ENCODE results near the gene RIPK1. TPM values are rescaled to one million over a fixed set of nuclear protein-coding genes. Genes with fewer than 3 reads are reported as not detected.
A peak's percentile ranks its signal among the peaks of the same experiment; 100 is the strongest.

The RIPK1 gene
- total and polyA plus RNA-seq, 9 of the 15 experiments (the other 6 are each of a cell fraction or from before 2014, with no cell fraction given), result 3.8 to 24.9 (median 17.7) TPM

DNA sequence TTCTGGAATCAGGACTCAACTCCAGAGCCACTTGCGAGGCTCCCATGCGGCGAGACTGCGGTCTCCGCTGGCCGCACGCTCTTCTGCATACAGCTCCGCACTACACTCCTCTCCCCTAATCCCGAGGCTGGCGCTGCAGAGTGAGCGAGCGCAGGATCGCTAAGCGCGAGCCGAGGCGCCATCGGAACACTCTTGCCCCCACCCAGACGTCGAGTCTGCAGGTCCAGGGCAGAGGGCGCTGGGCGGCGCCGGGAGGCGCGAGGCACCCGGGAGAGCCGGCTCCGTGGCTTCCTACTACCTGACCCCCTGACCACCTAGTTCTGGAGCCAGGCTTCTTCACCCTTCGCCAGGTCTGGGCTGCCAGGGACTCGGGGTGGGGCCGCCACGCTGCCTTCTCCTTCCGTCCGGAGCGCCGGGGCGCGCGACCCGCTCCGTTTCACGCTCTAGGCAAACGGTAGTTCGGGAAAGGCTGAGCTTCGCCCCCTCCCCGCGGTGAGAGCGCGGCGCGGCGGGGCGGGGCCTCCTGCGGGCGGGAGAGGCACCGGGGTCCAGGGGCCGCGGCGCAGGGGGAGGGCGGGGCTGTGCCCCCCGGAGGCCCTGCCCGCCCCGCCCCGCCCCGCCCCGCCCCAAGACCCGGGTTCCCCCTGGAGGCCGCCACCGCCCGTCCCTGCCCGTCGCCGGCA is 94.4 kb downstream of the RIPK1 start (continued):
- TF ChIP-seq ETV1 (tag; conservative IDR thresholded peaks at IDR 0.05; ENCODE audit: low read depth) (peak; percentile 35), YBX1 (IDR thresholded peaks at IDR 0.05) (no peak), CTBP1 (IDR thresholded peaks at IDR 0.05; ENCODE audit: borderline replicate concordance) (peak; percentile 80), LARP7 (IDR thresholded peaks at IDR 0.05) (0 out of 2 replicates have a peak, but pooled peaks have one; percentile 61), MYNN (IDR thresholded peaks at IDR 0.05) (peak; percentile 63; the same call in 1 of the 2 replicates), MYNN (CRISPR knock-in tag; IDR thresholded peaks at IDR 0.05) (no peak), MAFF (IDR thresholded peaks at IDR 0.05; ENCODE audit: low read length) (no peak), ZNF444 (CRISPR knock-in tag; IDR thresholded peaks at IDR 0.05) (no peak), ETS2 (tag; IDR thresholded peaks at IDR 0.05; ENCODE audit: borderline replicate concordance, poor library complexity, severe bottlenecking) (no peak)
- TF ChIP-seq, protein P1, sequence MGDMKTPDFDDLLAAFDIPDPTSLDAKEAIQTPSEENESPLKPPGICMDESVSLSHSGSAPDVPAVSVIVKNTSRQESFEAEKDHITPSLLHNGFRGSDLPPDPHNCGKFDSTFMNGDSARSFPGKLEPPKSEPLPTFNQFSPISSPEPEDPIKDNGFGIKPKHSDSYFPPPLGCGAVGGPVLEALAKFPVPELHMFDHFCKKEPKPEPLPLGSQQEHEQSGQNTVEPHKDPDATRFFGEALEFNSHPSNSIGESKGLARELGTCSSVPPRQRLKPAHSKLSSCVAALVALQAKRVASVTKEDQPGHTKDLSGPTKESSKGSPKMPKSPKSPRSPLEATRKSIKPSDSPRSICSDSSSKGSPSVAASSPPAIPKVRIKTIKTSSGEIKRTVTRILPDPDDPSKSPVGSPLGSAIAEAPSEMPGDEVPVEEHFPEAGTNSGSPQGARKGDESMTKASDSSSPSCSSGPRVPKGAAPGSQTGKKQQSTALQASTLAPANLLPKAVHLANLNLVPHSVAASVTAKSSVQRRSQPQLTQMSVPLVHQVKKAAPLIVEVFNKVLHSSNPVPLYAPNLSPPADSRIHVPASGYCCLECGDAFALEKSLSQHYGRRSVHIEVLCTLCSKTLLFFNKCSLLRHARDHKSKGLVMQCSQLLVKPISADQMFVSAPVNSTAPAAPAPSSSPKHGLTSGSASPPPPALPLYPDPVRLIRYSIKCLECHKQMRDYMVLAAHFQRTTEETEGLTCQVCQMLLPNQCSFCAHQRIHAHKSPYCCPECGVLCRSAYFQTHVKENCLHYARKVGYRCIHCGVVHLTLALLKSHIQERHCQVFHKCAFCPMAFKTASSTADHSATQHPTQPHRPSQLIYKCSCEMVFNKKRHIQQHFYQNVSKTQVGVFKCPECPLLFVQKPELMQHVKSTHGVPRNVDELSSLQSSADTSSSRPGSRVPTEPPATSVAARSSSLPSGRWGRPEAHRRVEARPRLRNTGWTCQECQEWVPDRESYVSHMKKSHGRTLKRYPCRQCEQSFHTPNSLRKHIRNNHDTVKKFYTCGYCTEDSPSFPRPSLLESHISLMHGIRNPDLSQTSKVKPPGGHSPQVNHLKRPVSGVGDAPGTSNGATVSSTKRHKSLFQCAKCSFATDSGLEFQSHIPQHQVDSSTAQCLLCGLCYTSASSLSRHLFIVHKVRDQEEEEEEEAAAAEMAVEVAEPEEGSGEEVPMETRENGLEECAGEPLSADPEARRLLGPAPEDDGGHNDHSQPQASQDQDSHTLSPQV (IDR thresholded peaks at IDR 0.05), result peak; percentile 72
- TF ChIP-seq, protein P2, sequence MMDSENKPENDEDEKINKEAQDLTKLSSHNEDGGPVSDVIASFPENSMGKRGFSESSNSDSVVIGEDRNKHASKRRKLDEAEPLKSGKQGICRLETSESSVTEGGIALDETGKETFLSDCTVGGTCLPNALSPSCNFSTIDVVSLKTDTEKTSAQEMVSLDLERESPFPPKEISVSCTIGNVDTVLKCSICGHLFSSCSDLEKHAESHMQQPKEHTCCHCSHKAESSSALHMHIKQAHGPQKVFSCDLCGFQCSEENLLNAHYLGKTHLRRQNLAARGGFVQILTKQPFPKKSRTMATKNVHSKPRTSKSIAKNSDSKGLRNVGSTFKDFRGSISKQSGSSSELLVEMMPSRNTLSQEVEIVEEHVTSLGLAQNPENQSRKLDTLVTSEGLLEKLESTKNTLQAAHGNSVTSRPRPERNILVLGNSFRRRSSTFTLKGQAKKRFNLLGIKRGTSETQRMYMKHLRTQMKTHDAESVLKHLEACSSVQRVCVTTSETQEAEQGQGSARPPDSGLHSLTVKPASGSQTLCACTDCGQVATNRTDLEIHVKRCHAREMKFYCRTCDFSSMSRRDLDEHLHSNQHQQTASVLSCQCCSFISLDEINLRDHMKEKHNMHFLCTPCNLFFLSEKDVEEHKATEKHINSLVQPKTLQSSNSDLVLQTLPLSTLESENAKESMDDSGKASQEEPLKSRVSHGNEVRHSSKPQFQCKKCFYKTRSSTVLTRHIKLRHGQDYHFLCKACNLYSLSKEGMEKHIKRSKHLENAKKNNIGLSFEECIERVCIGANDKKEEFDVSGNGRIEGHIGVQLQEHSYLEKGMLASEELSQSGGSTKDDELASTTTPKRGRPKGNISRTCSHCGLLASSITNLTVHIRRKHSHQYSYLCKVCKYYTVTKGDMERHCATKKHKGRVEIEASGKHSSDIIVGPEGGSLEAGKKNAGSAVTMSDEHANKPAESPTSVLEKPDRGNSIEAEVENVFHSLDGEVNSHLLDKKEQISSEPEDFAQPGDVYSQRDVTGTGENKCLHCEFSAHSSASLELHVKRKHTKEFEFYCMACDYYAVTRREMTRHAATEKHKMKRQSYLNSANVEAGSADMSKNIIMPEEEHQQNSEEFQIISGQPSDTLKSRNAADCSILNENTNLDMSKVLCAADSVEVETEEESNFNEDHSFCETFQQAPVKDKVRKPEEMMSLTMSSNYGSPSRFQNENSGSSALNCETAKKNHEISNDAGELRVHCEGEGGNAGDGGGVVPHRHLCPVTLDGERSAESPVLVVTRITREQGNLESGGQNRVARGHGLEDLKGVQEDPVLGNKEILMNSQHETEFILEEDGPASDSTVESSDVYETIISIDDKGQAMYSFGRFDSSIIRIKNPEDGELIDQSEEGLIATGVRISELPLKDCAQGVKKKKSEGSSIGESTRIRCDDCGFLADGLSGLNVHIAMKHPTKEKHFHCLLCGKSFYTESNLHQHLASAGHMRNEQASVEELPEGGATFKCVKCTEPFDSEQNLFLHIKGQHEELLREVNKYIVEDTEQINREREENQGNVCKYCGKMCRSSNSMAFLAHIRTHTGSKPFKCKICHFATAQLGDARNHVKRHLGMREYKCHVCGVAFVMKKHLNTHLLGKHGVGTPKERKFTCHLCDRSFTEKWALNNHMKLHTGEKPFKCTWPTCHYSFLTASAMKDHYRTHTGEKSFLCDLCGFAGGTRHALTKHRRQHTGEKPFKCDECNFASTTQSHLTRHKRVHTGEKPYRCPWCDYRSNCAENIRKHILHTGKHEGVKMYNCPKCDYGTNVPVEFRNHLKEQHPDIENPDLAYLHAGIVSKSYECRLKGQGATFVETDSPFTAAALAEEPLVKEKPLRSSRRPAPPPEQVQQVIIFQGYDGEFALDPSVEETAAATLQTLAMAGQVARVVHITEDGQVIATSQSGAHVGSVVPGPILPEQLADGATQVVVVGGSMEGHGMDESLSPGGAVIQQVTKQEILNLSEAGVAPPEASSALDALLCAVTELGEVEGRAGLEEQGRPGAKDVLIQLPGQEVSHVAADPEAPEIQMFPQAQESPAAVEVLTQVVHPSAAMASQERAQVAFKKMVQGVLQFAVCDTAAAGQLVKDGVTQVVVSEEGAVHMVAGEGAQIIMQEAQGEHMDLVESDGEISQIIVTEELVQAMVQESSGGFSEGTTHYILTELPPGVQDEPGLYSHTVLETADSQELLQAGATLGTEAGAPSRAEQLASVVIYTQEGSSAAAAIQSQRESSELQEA (IDR thresholded peaks at IDR 0.05; ENCODE audit: low read depth), result no peak
- TF ChIP-seq, protein P3, sequence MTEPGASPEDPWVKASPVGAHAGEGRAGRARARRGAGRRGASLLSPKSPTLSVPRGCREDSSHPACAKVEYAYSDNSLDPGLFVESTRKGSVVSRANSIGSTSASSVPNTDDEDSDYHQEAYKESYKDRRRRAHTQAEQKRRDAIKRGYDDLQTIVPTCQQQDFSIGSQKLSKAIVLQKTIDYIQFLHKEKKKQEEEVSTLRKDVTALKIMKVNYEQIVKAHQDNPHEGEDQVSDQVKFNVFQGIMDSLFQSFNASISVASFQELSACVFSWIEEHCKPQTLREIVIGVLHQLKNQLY (CRISPR knock-in tag; conservative IDR thresholded peaks at IDR 0.05), result 0 out of 4 replicates have a peak, but pooled peaks of 1 of the 2 experiments have one; percentile 26
- TF ChIP-seq, protein P4, sequence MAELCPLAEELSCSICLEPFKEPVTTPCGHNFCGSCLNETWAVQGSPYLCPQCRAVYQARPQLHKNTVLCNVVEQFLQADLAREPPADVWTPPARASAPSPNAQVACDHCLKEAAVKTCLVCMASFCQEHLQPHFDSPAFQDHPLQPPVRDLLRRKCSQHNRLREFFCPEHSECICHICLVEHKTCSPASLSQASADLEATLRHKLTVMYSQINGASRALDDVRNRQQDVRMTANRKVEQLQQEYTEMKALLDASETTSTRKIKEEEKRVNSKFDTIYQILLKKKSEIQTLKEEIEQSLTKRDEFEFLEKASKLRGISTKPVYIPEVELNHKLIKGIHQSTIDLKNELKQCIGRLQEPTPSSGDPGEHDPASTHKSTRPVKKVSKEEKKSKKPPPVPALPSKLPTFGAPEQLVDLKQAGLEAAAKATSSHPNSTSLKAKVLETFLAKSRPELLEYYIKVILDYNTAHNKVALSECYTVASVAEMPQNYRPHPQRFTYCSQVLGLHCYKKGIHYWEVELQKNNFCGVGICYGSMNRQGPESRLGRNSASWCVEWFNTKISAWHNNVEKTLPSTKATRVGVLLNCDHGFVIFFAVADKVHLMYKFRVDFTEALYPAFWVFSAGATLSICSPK (IDR thresholded peaks at IDR 0.05; ENCODE audit: borderline replicate concordance), result no peak
